ENCODE measurements around the gene CNPY1. TPM values are rescaled to one million over a fixed set of nuclear protein-coding genes. Genes with fewer than 3 reads are reported as not detected.

CNPY1 gene
- total RNA-seq, 1 experiment from 2014 or later, result not detected

GRCh38 chr7:155517452-155517851 is 28.9 kb downstream of the CNPY1 start:
- Histone ChIP-seq H3K4me1 (ENCODE audit: control insufficient read depth, insufficient read depth, low read length) (no peaks in the 10 kb centered on the region), H3K36me3 (ENCODE audit: control insufficient read depth, insufficient read depth, low read length) (no peaks in the 10 kb centered on the region), H3K4me3 (ENCODE audit: low read depth in 2 of 2, low read length in 2 of 2) (no peak overlapping the region), H3K27me3 (ENCODE audit: control insufficient read depth, insufficient read depth, low read length) (peaks cover 14% of the 10 kb centered on the region), H3K9me3 (ENCODE audit: control insufficient read depth, insufficient read depth, low read depth, low read length) (no peaks in the 10 kb centered on the region), H3K27ac (ENCODE audit: low read length) (no peak overlapping the region)
- ATAC-seq, result no peak
- no peak for TF ChIP-seq CTCF (IDR thresholded peaks at IDR 0.05)
- no peak for TF ChIP-seq SIN3A (IDR thresholded peaks at IDR 0.05; ENCODE audit: borderline replicate concordance, insufficient read depth, low read depth, low read length)
- TF ChIP-seq REST (IDR thresholded peaks at IDR 0.05; ENCODE audit: insufficient read depth in 1 of 2, low read depth in 2 of 2, low read length in 1 of 2), result no peak
- TF ChIP-seq POLR2AphosphoS5 (IDR thresholded peaks at IDR 0.05; ENCODE audit: low read depth, low read length), result no peak
- no peak for DNase-seq (ENCODE audit: low read depth, low spot score)
- POLR2A ChIA-PET, result no interaction called here
- in situ Hi-C loops (cut with HindIII; ENCODE audit: low pct_unique_long_range_greater_than_20kb, low sequenced_read_pairs) (no loop called here), intact Hi-C loops (cut with micrococcal nuclease; ENCODE audit: unreplicated experiment) (no loop called here)
- CTCF ChIA-PET, result no interaction called here
- no TSS peak for BruUV-seq (replicated peaks)

- no peak for DNase-seq (ENCODE audit: low read depth, low spot score)
- Histone ChIP-seq H3K4me3 (ENCODE audit: low read depth in 2 of 2, low read length in 2 of 2) (no peak overlapping the region), H3K36me3 (ENCODE audit: control insufficient read depth, insufficient read depth, low read length) (no peaks in the 10 kb centered on the region), H3K4me1 (ENCODE audit: control insufficient read depth, insufficient read depth, low read length) (no peaks in the 10 kb centered on the region), H3K27ac (ENCODE audit: low read length) (no peak overlapping the region), H3K27me3 (ENCODE audit: control insufficient read depth, insufficient read depth, low read length) (peaks cover 22% of the 10 kb centered on the region), H3K9me3 (ENCODE audit: control insufficient read depth, insufficient read depth, low read depth, low read length) (no peaks in the 10 kb centered on the region)
- intact Hi-C loops (cut with micrococcal nuclease; ENCODE audit: unreplicated experiment), result no loop called here
- BruUV-seq (replicated peaks), result no TSS peak
- CTCF ChIA-PET, result no interaction called here
- no peak for ATAC-seq
- TF ChIP-seq SIN3A (IDR thresholded peaks at IDR 0.05; ENCODE audit: borderline replicate concordance, insufficient read depth, low read depth, low read length), result no peak
- no peak for TF ChIP-seq CTCF (IDR thresholded peaks at IDR 0.05)
- TF ChIP-seq POLR2AphosphoS5 (IDR thresholded peaks at IDR 0.05; ENCODE audit: low read depth, low read length), result no peak
- TF ChIP-seq TCF7L2 (IDR thresholded peaks at IDR 0.05; ENCODE audit: low read depth, low read length), result no peak
- no peak for TF ChIP-seq REST (IDR thresholded peaks at IDR 0.05; ENCODE audit: insufficient read depth in 1 of 2, low read depth in 2 of 2, low read length in 1 of 2)
- POLR2A ChIA-PET, result no interaction called here
- in situ Hi-C loops (cut with HindIII; ENCODE audit: low pct_unique_long_range_greater_than_20kb, low sequenced_read_pairs), result no loop called here
Observed at GRCh38 chr7:155516466-155516865, 29.9 kb downstream of the CNPY1 start.

Data from Panc1 (cell line).